GM18909 (cell line): ENCODE data around the gene MACF1.
A peak's percentile ranks its signal among the peaks of the same experiment; 100 is the strongest.
"Not testable (repeated sequence)": the region's sequence is repeated elsewhere in the genome, so short reads cannot be mapped to it uniquely, and the experiment has no call there.

Source experiments
- ATAC-seq: cut with Tn5 transposase; IDR thresholded peaks from one replicate; pipeline ENCODE4 v1.9.1; 2021; ENCODE audit warnings: mild to moderate bottlenecking; ENCODE audit not compliant: unreplicated experiment, poor library complexity

The MACF1 gene

DNA sequence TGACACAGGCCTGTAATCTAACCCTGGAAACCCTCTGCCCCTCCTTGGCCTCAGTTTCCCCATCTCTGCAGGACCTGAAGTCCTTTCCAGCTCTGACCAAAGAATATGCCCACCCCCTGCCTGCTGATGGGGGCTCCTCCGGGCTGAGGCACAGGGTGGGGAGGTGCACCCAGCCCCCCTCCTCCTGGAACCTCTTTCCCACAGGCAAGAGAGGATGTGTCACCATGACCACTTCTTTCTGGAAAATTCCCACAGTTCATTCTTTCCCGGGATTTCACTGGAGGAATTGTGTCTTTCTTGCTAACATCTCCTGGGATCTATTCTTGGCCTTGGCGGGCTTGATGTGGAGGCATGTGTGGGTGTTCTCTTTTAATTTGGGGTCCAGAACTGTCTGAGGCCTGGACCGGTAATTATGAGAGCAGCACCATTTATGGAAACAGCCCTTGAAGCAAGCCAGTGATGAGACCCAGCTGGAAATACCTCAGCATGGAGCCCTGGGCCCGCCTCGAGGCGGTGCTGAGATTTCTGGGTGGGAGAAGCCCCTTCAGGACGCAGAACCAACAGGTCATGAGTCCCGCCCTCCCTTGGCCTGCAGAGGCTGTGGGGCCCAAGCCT, 293.7 kb downstream of the MACF1 start:
- not testable (repeated sequence) for ATAC-seq

DNA sequence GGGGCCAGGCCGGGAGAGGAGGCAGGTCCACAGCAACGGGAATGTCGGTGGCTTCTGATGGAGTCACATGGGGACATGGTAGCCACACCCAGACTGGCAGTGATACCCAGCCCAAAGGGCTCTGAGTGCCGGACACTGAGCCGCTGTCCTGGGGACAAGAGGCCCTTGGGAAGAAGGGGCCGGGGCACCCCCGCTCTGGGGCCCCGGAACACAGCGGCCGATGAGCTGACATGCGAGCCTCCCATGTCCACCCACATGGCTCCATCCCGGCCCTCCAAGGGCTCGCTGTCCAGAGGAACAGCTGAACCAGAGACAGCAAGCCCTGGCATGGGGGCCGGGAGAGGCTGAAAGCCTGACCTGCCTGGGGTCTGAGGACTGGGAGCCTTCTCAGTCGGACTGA, 294.3 kb downstream of the MACF1 start:
- not testable (repeated sequence) for ATAC-seq

GRCh38 chr1:39499668-39500067, 295.2 kb downstream of the MACF1 start:
- ATAC-seq: no peak

DNA sequence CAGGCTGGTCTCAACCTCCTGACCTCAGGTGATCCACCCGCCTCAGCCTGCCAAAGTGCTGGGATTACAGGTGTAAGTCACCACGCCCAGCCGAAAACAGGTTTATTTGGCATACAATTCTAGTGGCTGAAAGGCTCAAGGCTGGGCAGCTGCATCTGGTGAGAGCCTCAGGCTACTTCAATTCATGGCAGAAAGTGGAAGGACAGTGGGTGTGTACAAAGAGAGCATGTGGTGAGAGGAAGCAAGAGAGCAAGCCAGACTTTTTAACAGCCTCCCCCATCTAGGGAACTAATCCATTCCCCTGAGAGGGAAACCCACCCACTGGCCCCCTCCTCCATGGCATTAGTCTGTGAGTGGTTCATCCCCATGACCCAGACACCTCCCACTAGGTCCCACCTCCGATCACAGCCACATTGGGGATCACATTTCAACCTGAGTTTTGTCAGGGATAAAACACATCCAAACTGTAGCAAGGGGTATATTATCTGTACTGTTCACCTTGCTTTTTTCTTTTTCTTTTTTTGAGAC, 296.4 kb downstream of the MACF1 start:
- ATAC-seq: no peak

DNA sequence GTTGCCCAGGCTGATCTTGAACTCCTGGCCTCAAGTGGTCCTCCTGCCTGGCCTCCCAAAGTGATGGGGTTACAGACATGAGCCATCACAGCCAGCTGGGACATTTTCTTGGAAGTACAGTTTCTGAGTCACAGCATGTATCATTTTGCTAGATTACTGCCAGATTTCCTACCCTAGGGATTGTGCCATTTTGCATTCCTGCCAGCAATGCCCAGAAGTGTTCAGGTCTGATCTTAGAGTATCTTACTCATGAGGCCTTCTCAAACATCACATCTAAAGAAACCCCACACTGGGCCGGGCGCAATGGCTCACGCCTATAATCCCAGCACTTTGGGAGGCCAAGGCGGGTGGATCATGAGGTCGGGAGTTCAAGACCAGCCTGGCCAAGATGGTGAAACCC, 297.2 kb downstream of the MACF1 start:
- ATAC-seq: no peak

- ATAC-seq: not testable (repeated sequence)
These were observed 299.9 kb downstream of the MACF1 start for GRCh38 chr1:39504436-39504835.

GRCh38 chr1:39505289-39505688, 300.8 kb downstream of the MACF1 start:
- ATAC-seq: no peak

GRCh38 chr1:39507230-39507928, 302.9 kb downstream of the MACF1 start:
- no peak for ATAC-seq

DNA sequence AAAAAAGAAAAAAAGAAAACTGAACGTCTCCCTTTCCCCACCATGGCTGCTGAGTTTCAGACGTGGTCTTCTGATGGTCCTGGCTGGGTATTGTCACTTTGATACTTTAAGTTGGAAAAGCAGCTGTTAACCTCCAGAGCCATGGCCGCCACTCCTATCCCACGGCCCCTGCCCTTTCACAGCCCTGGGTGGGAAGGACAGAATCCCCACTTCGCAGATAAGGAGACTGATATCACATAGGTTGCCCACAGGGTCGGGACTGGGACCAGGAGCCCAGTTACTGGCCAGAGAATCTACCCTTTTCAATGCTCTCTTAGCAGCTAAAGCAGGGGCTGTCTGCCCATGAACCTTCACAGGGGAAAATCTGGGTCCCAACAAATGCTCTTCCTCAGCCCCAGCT, 303.8 kb downstream of the MACF1 start:
- ATAC-seq: no peak

DNA sequence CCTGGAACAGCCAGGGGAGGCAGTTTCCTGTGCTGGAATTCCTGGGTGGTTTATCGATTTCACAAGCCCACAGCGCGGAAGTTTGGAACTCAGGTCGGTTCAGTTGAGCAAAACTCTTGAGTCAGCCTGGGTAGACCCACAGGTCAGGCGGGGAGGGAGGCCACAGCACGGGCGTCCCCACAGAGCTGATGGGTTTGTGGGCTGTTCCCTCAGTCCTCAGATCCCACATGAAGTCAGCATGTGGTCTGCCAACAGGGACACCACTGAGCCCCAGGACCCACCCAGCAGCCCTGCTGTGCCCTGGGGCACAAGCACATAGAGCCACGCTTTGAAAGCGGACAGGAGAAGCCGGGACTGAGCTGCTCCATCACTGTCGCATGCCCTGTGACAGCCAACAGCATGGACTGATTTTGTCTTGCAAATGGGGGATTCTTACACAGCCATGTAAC, 304.4 kb downstream of the MACF1 start:
- peak; percentile 12 for ATAC-seq

DNA sequence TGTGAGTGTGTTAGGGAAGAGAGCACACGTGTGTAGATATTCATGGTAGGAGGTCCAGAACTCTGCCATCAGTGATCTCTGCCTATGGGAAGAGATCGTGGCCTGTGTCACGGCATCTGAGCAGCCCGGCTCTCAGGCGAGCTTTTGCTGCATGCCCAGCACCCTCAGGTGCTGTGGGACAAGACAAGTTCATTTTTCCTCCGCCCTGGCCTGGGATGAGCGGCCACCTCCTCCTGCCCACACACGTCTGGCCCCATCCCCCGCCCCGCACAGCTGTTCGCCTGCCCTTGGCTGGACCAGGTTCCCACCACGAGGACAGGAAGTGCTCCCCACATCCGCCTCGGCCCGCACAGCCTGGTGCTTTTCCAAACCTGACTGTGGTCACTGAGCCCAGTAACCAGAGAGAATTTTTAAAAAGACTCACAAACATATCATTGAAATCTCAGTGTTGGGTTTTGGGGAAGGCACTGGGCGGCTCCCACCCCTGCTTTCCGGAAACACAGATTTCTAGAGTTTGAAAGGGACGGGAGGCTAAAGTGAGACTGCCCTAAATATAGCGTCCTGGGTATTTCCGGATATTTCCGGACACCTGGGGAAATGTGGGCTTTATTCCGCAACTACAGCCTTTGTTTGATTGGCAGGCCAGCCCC, 305.0 kb downstream of the MACF1 start:
- ATAC-seq: peak; percentile 58

DNA sequence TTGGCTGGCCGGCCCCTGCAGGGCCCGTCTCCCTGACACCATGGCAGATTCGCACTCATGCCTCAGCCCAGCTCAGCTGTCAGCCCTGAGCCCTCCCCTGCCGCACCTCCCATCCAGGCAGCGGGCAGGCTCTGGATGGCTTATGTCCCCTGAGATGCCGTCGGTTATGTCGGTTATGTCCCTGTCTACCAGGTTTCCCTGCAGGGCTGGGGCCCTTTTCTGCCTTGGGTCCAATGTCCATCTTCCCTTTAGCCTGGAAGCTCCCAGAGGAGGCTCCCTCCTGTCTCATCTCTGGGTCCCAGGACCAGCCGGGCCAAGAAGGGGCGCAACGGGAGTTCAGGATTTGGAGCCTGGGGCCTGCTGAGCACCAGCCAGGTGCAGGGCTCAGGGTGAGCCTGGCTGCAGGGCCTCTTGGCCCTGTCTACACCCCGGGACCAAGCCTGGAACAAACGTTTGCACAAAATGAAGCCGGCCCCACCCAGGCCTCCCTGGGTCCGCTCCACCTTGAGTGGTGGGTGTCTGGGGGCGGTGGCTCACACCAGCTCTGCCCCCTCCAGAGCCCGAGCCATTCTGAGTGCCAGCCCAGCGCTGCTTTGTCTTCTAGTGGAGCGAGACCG, 306.2 kb downstream of the MACF1 start:
- ATAC-seq: not testable (repeated sequence)

GRCh38 chr1:39511477-39511876, 307.0 kb downstream of the MACF1 start:
- ATAC-seq: not testable (repeated sequence)

DNA sequence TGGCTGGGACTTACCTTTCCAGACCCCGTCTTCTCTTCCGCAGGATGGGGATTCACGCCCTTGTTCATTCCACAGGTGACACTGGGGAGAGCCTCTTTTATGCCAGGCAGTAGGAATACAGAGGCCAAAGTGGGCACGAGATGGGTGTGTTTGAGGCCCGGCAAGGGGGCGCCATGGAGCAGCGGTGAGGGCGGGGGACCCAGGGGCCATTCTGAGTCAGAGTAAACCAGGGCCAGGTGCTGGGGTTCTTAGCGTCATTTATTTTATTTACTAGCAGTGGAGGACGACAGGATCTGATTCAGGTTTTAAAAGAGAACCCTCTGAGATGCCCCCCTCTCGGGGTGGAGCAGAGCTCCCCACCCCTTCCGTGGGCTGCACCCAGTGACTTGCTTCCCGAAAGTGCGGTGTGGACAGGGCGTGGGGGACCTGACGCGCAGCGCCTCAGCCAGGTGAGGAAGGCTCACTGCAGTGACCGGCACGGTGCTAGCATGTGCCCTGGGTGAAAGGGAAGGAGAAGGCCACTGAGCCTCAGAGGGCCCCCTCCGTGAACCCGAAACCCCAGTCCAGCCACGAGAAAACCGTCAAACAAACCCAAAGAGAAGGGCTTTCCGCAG, 307.8 kb downstream of the MACF1 start:
- ATAC-seq: not testable (repeated sequence)

DNA sequence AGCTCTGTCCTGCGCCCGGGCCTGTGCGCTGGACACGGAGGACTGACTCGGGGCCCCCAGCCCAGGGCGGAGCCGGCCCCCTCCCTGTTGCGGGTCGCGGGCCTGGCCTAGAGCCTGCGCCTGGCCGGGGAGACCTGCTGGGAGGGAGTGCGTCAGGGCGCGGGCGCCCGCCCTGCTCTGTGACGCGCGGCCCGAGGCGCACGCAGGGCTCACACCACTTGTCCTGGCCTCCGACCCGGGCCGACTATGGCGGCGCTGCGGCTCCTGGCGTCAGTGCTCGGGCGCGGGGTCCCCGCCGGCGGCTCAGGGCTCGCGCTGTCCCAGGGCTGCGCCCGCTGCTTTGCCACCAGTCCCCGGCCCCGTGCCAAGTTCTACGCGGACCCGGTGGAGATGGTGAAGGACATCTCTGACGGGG, 310.2 kb downstream of the MACF1 start:
- ATAC-seq: peak; percentile 21

DNA sequence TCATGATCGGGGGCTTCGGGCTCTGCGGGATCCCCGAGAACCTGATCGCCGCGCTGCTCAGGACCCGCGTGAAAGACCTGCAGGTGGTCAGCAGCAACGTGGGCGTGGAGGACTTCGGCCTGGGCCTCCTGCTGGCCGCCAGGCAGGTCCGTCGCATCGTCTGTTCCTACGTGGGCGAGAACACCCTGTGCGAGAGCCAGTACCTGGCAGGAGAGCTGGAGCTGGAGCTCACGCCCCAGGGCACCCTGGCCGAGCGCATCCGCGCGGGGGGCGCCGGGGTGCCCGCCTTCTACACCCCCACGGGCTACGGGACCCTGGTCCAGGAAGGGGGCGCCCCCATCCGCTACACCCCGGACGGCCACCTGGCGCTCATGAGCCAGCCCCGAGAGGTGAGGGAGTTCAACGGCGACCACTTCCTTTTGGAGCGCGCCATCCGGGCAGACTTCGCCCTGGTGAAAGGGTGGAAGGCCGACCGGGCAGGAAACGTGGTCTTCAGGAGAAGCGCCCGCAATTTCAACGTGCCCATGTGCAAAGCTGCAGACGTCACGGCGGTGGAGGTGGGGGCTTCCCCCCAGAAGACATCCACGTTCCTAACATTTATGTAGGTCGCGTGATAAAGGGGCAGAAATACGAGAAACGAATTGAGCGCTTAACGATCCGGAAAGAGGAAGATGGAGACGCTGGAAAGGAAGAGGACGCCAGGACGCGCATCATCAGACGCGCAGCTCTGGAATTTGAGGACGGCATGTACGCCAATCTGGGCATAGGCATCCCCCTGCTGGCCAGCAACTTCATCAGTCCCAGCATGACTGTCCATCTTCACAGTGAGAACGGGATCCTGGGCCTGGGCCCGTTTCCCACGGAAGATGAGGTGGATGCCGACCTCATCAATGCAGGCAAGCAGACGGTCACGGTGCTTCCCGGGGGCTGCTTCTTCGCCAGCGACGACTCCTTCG, 310.9 kb downstream of the MACF1 start:
- ATAC-seq: peak; percentile 43

DNA sequence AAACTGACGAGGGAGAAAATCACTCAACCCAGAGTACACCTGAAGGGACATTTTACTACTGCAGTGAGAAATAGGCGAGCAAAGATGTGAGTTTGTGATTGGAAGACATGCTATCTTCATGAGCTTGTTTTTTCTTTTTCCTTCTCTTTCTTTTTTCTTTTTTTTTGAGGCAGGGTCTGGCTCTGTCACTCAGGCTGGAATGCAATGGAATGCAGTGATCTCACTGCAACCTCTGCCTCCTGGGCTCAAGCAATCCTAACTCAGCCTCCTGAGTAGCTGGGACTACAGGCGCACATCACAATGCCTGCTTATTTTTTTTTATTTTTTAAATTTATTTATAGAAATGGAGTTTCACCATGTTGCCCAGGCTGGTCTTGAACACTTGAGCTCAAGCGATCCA, 312.3 kb downstream of the MACF1 start:
- ATAC-seq: not testable (repeated sequence)

DNA sequence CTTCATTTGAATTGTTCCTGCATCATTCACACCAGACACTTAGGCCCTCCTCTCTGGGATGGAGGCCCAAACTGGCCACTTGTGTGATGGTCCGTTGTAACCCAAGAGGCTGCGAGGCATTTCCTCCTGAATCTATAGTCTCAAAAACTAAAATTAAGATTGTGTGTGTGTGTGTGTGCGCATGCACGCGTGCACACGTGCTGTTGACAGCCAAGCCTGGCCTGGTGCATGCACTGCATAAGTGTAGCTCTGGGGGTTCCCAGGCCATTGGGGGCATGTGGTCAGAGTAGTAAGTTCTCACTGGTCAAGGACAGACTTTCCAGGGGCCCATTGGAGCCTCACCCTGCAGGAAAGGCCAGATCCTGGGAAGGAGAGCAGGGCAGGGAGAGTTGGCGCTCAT, 313.4 kb downstream of the MACF1 start:
- ATAC-seq: not testable (repeated sequence)

DNA sequence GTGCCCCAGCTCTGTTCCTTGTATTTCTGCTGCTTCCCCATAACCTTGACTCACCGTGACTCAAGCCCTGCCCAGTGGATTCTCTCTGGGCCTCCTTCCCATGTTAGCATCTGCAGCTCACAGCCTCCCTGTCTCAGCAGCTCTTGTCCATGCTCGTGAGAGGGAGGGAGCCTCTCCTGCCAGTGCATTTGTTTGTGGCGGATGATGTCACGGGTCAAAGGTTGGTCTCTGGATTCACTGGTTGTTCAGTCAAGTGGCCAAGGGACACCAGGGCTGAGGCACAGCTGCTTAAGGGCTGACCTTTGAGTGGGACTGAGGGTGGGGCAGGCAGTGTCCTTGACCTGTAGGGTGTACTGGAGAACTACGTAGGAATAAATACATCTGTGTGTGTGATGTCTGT, 314.9 kb downstream of the MACF1 start:
- not testable (repeated sequence) for ATAC-seq
